H54 (cell line): ENCODE measurements around the gene MAP1LC3A.

Experiments used
- DNase-seq: peaks from one replicate; pipeline ENCODE4 v3.0.0; 2011; ENCODE audit warnings: low spot score, mixed read lengths; ENCODE audit not compliant: insufficient read length
- FAIRE-seq: peaks from 3 replicates; lab custom pipeline; 2011; peaks lifted over from hg19 to GRCh38; lab: Jason Lieb, UNC
- POLR2A ChIP-seq: IDR thresholded peaks from 2 replicates; pipeline ENCODE4 v1.6.1; 2011; ENCODE audit warnings: low read depth, mild to moderate bottlenecking, low read length

Gene MAP1LC3A

DNA sequence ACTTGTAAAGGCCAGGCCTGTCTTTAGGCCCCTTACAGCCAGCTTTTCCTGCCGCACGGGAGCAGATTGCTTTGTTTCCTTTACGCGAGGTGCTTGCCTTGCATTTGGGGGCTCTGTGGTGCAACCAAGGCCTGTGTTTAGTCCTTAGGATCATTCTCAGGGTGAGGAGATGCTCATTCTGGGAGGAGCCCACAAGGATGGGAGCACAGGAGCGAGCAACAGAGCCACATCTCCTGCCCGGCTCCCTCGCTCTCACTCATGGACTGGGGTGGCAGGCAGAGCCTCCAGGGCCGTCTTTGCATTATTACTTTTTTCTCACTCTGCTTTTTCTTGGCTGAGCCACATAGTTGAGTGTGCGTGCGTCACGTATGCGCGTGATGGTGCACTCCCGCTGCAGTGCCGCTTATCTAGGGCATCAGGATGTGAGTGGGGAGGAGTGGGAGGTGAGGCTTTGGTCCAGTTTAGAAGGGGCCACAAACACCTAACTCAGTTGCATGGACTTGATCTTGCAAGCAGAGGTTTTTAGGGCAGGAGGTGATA, 23.1 kb upstream of the MAP1LC3A start:
- FAIRE-seq = no peak
- DNase-seq = no peak
- TF ChIP-seq POLR2A = no peak

GRCh38 chr20:34535857-34536256, 22.7 kb upstream of the MAP1LC3A start:
- no peak for DNase-seq
- no peak for TF ChIP-seq POLR2A
- FAIRE-seq = no peak

DNA sequence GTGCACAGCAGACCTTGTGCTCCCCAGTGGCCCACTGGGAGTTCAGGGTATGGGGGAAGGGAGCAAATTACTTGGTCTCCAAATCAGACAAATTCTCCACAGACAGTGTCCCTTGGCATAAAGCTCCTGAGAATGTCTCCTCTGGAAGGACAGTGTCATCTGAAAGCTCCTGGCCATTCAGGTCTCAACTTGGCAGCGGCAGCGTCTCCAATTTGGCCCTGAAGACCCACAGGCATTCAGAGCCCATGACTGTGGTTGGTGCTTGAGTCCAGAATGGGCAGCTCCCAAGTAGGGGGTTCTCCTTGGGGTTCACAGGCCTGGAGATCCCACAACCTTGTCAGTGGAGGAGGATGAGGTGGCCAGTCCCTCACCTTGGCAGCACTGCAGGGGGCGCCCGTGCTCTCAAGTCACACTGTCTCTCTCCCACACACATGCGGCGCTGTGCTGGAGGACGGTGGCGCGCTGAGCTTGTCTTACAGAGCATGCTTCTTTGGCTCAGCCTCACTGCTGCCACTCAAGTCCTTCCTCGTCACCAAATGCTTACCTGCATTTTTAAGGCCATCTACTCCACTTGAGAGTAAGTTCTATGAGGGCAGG, 21.6 kb upstream of the MAP1LC3A start:
- no peak for TF ChIP-seq POLR2A
- no peak for FAIRE-seq
- no peak for DNase-seq

DNA sequence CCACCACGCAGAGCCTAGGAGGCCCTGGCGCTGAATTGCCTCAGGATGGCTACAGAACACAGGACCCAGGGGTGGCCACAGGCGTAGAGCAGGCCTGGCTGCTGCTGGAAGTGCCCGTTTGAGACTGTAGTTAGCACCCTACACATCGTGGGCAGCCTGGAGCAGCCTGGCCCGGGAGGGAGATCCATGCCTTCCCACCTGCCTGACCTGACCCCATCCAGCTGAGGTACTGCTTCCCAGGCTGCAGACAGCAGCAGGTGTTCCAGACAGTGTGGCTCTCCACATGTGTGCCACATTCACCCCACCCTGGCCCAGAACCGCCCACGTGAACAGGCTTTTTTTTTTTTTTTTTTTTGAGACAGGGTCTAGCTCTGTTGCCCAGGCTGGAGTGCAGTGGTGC, 20.9 kb upstream of the MAP1LC3A start:
- no peak for TF ChIP-seq POLR2A
- DNase-seq (no peak), FAIRE-seq (no peak)

DNA sequence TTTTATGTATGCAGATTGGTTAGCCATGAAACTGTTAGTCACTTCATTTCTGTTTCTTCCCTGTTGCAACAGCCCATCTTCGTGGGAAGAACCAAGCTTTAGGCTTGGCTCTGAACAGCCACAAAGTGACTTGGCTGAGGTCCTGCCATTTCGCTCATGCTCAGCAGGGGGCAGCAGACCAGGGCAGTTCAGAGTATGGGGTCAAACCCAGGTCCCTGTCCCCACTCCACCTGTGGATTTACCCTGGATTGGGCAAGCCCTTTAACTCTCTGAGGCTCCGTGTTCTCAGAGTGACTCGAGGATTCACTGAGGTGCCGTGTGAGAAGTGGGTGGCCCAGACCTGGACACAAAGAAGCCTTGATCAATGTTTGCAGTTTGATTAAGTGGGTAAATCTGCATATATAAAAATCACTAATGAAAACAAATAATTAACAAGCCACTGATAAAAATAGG, 19.8 kb upstream of the MAP1LC3A start:
- no peak for TF ChIP-seq POLR2A
- DNase-seq = no peak
- no peak for FAIRE-seq

- DNase-seq (no peak), FAIRE-seq (no peak)
- TF ChIP-seq POLR2A = no peak
Measured at GRCh38 chr20:34539756-34540155, 18.8 kb upstream of the MAP1LC3A start.

DNA sequence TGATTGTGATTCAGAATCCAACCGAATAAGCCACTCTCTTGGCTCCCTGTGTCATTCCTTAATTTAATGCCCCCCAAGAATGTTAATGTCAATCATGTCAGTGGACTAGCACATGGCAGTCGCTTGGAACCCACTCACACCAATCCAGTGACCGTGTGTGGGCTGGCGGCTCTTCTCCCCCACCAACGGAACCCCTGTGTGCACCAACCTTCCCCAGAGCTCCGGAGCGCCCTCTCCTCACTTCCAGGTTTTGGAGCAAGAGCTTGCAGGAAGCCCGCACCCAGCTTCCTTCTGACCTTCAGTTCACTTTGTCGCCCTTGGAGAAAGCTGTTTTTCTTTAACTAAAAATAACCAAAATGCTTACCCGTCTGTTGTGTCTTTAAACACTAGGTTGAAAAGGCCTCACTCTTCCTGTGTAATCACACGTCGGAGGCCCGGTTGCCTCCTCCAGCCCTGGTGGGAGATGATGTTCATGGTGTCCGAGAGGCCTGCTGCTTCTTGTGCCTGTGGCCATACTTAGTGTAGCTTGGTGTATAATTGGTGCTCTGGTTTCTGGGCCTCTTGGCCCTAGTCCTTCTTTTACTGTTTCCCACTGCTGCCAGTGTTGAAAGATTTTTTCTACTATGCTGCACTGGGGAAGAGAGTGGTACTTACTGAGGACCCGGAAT, 17.8 kb upstream of the MAP1LC3A start:
- no peak for TF ChIP-seq POLR2A
- no peak for FAIRE-seq
- DNase-seq = no peak

GRCh38 chr20:34541264-34541901, 17.1 kb upstream of the MAP1LC3A start:
- DNase-seq = no peak
- no peak for FAIRE-seq
- no peak for TF ChIP-seq POLR2A

GRCh38 chr20:34541917-34542316, 16.6 kb upstream of the MAP1LC3A start:
- DNase-seq (no peak), FAIRE-seq (no peak)

GRCh38 chr20:34542439-34542838, 16.1 kb upstream of the MAP1LC3A start:
- DNase-seq = no peak
- no peak for TF ChIP-seq POLR2A
- FAIRE-seq = no peak

More at GRCh38 chr20:34541917-34542316, 16.6 kb upstream of the MAP1LC3A start:
- no peak for TF ChIP-seq POLR2A

- FAIRE-seq (no peak), DNase-seq (no peak)
- TF ChIP-seq POLR2A = no peak
Measured at GRCh38 chr20:34543463-34544056, 15.0 kb upstream of the MAP1LC3A start.

- DNase-seq = no peak
- no peak for FAIRE-seq
- no peak for TF ChIP-seq POLR2A
Measured at GRCh38 chr20:34544109-34544796, 14.3 kb upstream of the MAP1LC3A start.

DNA sequence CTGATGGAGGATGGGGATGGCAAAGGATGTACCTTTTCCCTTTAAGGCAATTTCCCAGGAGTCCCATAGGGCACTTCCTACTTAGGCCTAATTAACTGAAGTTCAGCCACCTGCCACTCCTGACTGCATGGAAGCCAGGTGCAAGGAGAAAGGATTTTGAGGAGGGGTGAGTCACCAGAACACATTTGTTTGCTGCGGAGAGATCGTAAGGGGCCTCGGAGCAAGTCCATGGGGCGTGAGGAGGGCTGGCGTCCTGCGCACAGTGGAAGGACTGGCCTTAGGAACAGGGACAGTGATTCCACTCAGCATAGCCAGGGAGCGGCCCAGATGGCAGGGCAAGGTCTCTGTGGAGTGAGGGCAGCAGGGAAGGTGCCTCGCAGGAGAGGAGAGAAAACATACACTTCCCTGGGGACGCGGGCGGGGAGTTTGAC, 11.8 kb upstream of the MAP1LC3A start:
- DNase-seq = no peak
- no peak for FAIRE-seq

More for the DNA sequence above, 11.8 kb upstream of the MAP1LC3A start:
- TF ChIP-seq POLR2A = no peak
